OCI-LY3 (cell line): ENCODE results near the gene SMARCA1.
"Not testable (repeated sequence)": the region's sequence is repeated elsewhere in the genome, so short reads cannot be mapped to it uniquely, and the experiment has no call there.

ENCODE experiments used
- H2AFZ ChIP-seq: fragments of 200-600, 300-600 bp; shearing (Covaris generic); 2 replicates; pipeline ENCODE4 v1.6.0; 2014; ENCODE audit warnings: antibody characterized with exemption, low read depth, low read length
- H3K27ac ChIP-seq: fragments of 200-600, 300-600 bp; sonication (generic); 2 replicates; pipeline ENCODE4 v1.5.1; 2014; ENCODE audit warnings: mild to moderate bottlenecking, low read length, moderate library complexity, mixed read lengths
- H3K27me3 ChIP-seq: fragments of 200-600, 300-600 bp; sonication (generic); 2 replicates; pipeline ENCODE4 v1.6.1; 2014; ENCODE audit warnings: low read depth, low read length, mixed read lengths
- H3K36me3 ChIP-seq: fragments of 200-600, 300-600 bp; sonication (generic); replicated peaks from 2 replicates; pipeline ENCODE3; 2014; ENCODE audit warnings: low read depth, low read length, mixed read lengths
- H3K4me1 ChIP-seq: fragments of 300-600, 200-600 bp; sonication (generic); 2 replicates; pipeline ENCODE4 v1.6.1; 2014; ENCODE audit warnings: low read length, mixed read lengths
- H3K4me2 ChIP-seq: fragments of 200-600, 300-600 bp; sonication (generic); 2 replicates; pipeline ENCODE4 v1.6.1; 2014; ENCODE audit warnings: low read length, mixed read lengths
- H3K4me3 ChIP-seq: fragments of 300-600, 200-600 bp; sonication (generic); 2 replicates; pipeline ENCODE4 v1.5.1; 2014; ENCODE audit warnings: antibody characterized with exemption, mild to moderate bottlenecking, low read length, moderate library complexity
- H3K79me2 ChIP-seq: fragments of 300-600, 200-600 bp; shearing (Covaris generic); 2 replicates; pipeline ENCODE4 v1.6.1; 2014; ENCODE audit warnings: mild to moderate bottlenecking, low read length, mixed read lengths
- H3K9ac ChIP-seq: fragments of 300-600, 200-600 bp; shearing (Covaris generic); 2 replicates; pipeline ENCODE4 v1.6.0; 2014; ENCODE audit warnings: mild to moderate bottlenecking, low read length, moderate library complexity
- H3K9me3 ChIP-seq: fragments of 200-600, 300-600 bp; shearing (Covaris generic); 2 replicates; pipeline ENCODE4 v1.6.1; 2014; ENCODE audit warnings: low read length, mixed read lengths; ENCODE audit not compliant: insufficient read depth
- H4K20me1 ChIP-seq: fragments of 200-600, 300-600 bp; sonication (generic); 2 replicates; pipeline ENCODE4 v1.6.1; 2016; ENCODE audit warnings: low read length, mixed read lengths; ENCODE audit not compliant: insufficient read depth
- EZH2phosphoT487 ChIP-seq: fragments of 200-600 bp; shearing (Covaris generic); IDR thresholded peaks from 2 replicates; pipeline ENCODE4 v1.6.1; 2018; ENCODE audit warnings: antibody characterized with exemption, mixed run types, low read depth
- TF ChIP-seq, protein P1 (sequence below): fragments of 200-600, 300-600 bp; sonication (generic); IDR thresholded peaks from 2 replicates; pipeline ENCODE4 v1.5.1; 2014; ENCODE audit warnings: antibody characterized with exemption, low read length, low read depth

Gene SMARCA1

DNA sequence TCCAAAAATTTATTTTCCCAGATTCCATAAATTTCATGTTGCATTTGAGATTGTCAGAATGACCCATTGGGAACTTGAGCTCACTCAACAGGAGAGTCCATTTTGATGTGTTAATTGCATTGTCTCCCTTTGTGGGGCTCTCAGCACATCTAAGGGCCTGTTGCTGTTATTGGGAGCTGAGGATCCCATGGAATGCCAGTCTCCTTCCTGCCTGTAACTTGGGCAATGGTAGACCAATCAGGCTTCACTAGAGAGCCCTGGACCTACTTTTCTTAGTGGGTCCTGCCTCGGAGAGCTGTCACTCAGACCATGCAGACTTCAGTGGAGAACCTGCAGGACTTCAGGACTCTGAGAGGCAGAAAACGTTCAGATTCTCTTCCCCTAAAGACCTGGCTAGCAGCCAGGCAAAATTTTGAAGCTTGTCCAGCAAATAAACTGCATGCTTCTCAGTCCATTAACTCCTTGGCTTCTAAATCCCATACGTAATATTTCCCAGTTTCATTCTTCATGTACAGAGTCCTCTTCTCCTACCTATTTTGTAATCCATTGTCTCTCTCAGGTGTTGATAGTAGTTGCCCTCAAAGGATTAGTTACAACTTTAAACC is 41.9 kb upstream of the SMARCA1 start:
- H3K27me3 ChIP-seq = no peaks in the 10 kb centered on the region
- no peaks in the 10 kb centered on the region for H3K79me2 ChIP-seq
- peaks cover 22% of the 10 kb centered on the region for H3K36me3 ChIP-seq
- H3K9me3 ChIP-seq = no peaks in the 10 kb centered on the region
- H3K27ac ChIP-seq = no peak overlapping the region
- no peaks in the 10 kb centered on the region for H4K20me1 ChIP-seq
- H3K4me2 ChIP-seq = no peak overlapping the region
- H3K4me1 ChIP-seq = peaks cover 7% of the 10 kb centered on the region
- H3K4me3 ChIP-seq = no peak overlapping the region
- H3K9ac ChIP-seq = no peak overlapping the region
- H2AFZ ChIP-seq = no peak overlapping the region
- no peak for TF ChIP-seq EZH2phosphoT487
- TF ChIP-seq, protein P1, sequence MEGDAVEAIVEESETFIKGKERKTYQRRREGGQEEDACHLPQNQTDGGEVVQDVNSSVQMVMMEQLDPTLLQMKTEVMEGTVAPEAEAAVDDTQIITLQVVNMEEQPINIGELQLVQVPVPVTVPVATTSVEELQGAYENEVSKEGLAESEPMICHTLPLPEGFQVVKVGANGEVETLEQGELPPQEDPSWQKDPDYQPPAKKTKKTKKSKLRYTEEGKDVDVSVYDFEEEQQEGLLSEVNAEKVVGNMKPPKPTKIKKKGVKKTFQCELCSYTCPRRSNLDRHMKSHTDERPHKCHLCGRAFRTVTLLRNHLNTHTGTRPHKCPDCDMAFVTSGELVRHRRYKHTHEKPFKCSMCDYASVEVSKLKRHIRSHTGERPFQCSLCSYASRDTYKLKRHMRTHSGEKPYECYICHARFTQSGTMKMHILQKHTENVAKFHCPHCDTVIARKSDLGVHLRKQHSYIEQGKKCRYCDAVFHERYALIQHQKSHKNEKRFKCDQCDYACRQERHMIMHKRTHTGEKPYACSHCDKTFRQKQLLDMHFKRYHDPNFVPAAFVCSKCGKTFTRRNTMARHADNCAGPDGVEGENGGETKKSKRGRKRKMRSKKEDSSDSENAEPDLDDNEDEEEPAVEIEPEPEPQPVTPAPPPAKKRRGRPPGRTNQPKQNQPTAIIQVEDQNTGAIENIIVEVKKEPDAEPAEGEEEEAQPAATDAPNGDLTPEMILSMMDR = no peak

DNA sequence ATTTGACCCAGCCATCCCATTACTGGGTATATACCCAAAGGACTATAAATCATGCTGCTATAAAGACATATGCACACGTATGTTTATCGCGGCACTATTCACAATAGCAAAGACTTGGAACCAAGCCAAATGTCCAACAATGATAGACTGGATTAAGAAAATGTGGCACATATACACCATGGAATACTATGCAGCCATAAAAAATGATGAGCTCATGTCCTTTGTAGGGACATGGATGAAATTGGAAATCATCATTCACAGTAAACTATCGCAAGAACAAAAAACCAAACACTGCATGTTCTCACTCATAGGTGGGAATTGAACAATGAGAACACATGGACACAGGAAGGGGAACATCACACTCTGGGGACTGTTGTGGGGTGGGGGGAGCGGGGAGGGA is 41.1 kb upstream of the SMARCA1 start:
- H3K27ac ChIP-seq, H4K20me1 ChIP-seq, H3K4me1 ChIP-seq, H3K4me3 ChIP-seq, H3K79me2 ChIP-seq, H3K4me2 ChIP-seq, H3K27me3 ChIP-seq, H3K9ac ChIP-seq, H3K9me3 ChIP-seq, H2AFZ ChIP-seq: not testable (repeated sequence)
- peaks cover 28% of the 10 kb centered on the region for H3K36me3 ChIP-seq

DNA sequence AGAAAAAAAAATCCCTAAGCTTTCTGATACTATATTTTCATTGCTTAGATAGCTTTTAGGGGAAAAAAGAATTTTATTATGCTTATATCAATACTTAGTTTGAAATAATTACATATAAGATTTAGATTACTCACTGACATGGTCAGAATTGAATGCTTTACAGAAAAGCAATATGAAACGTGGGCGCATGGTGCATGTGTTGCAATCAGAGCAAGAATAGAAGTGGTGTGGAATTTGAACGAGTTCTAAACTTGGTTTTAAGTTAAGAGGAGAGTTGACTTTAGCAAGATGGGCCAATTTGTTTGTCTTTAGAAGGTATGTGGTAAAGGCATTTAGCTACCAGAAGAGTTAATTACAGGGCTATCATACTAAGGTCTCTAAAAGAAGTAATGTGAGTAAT is 38.2 kb upstream of the SMARCA1 start:
- H3K4me3 ChIP-seq = no peak overlapping the region
- no peaks in the 10 kb centered on the region for H3K79me2 ChIP-seq
- H3K9ac ChIP-seq = no peak overlapping the region
- H3K27me3 ChIP-seq = no peaks in the 10 kb centered on the region
- H3K27ac ChIP-seq = no peak overlapping the region
- H2AFZ ChIP-seq = no peak overlapping the region
- TF ChIP-seq EZH2phosphoT487 = no peak
- TF ChIP-seq, protein P1 = no peak
- H3K4me2 ChIP-seq = no peak overlapping the region
- no peaks in the 10 kb centered on the region for H4K20me1 ChIP-seq
- H3K4me1 ChIP-seq = peaks cover 16% of the 10 kb centered on the region
- H3K9me3 ChIP-seq = no peaks in the 10 kb centered on the region
- peaks cover 49% of the 10 kb centered on the region for H3K36me3 ChIP-seq

DNA sequence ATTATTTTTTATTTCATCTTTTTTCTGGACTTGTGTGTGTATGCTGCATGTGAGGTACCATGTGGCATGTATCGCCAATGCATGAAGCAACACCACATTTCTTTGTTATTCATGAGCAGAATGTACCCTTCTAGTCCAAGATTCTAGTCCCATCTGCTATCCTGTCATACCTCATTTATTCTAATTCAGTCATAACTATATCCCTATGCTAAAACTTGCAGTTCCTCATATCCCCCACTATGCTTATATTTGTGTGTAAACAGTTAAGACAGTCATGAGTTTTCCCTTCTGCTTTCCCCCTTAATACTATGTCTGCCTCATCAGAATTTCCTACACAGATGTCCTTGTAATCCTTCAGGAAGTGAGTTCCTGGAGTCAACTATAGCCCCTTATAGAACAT is 36.5 kb upstream of the SMARCA1 start:
- H3K9ac ChIP-seq = no peak overlapping the region
- no peak for TF ChIP-seq EZH2phosphoT487
- no peak overlapping the region for H3K4me2 ChIP-seq
- no peak overlapping the region for H3K27ac ChIP-seq
- peaks cover 19% of the 10 kb centered on the region for H3K4me1 ChIP-seq
- no peaks in the 10 kb centered on the region for H3K9me3 ChIP-seq
- H3K27me3 ChIP-seq = no peaks in the 10 kb centered on the region
- no peak overlapping the region for H2AFZ ChIP-seq
- H3K4me3 ChIP-seq = no peak overlapping the region
- no peaks in the 10 kb centered on the region for H3K79me2 ChIP-seq
- no peaks in the 10 kb centered on the region for H4K20me1 ChIP-seq
- H3K36me3 ChIP-seq = peaks cover 51% of the 10 kb centered on the region

DNA sequence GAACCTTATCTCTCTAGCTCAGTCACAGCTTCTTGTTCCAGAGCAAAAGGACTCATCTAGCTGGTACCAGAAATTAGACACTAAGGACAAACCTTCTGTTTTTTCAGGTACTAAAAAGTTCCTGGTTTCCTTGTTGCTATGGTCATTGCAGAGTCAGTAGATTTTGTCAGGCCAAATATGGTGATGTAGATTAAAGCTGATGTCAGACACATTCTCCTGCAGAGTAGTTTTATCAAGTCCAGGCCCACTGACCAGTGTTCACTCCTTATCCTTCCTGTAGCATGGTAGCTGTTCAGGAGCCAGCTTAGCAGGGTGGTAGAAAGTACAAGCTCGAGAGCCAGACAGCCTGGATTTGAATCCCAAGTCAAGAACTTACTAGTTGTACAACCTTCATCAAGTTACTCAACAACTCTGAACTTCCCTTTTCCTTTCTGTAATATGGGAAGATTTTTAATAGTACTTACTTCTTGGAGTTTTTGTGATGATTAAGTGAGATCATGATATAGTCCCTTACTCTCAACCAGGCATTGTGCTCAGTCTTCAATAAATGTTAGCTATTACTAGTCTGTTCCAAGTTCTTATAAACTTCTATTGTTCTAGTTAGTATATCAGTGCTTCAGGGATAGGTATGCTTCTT is 34.7 kb upstream of the SMARCA1 start:
- H3K4me2 ChIP-seq = no peak overlapping the region

More for the DNA sequence above, 34.7 kb upstream of the SMARCA1 start:
- no peaks in the 10 kb centered on the region for H3K79me2 ChIP-seq
- H3K27ac ChIP-seq = no peak overlapping the region
- H3K4me3 ChIP-seq = no peak overlapping the region
- TF ChIP-seq, protein P1 = no peak
- TF ChIP-seq EZH2phosphoT487 = no peak
- no peaks in the 10 kb centered on the region for H3K9me3 ChIP-seq
- H3K4me1 ChIP-seq = peaks cover 36% of the 10 kb centered on the region
- no peak overlapping the region for H3K9ac ChIP-seq
- no peak overlapping the region for H2AFZ ChIP-seq
- H4K20me1 ChIP-seq = no peaks in the 10 kb centered on the region
- no peaks in the 10 kb centered on the region for H3K27me3 ChIP-seq
- H3K36me3 ChIP-seq = peaks cover 51% of the 10 kb centered on the region
